ENCODE data around the gene DAP3.

DNA sequence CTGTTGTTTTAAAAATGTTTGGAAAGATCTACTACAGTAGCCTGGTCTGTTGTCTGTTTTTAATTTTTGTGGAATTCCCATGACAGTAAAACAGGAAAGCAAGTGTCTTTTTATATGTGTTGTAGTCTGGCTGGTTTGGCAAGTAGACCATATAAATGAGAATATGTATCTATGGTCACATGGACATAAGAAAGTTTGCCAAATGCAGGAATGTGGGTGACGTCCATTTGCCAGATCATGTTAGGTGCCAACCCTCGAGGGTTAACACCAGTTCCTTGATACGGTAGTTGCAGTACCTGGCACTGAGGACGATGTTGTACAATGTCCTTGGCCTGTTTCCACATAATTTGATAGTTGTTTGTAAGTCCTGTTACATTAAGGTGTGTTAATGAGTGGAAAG, 6.2 kb downstream of the DAP3 start:
- TF ChIP-seq CTCF (IDR thresholded peaks at IDR 0.05) (no peak), POLR2AphosphoS5 (IDR thresholded peaks at IDR 0.05) (no peak)
